IMR-90 (cell line): ENCODE measurements around the gene SIT1. TPM values are rescaled to one million over a fixed set of nuclear protein-coding genes. Genes with fewer than 3 reads are reported as not detected.

Source experiments
- ATAC-seq: fragments of 200-7000 bp; cut with Tn5 transposase; 2 replicates; pipeline ENCODE4 v1.9.1; 2020; ENCODE audit warnings: low read depth, mild to moderate bottlenecking, moderate library complexity
- BruUV-seq: library from RNA; stranded (reverse); fragments of 400-500 nt; replicated peaks from 2 replicates; lab custom pipeline; 2021; lab: Mats Ljungman, UMichigan
- CTCF ChIA-PET: fragments of 300-600 bp; formaldehyde crosslinking; extraction: SDS; loops from one replicate; lab custom pipeline; 2021; ENCODE audit warnings: antibody characterized with exemption; lab: Yijun Ruan, JAX
- POLR2A ChIA-PET: fragments of 300-600 bp; sonication (Branson Sonifier 250); formaldehyde crosslinking; loops from one replicate; lab custom pipeline; 2022; ENCODE audit warnings: antibody characterized with exemption; ENCODE audit not compliant: unreplicated experiment; lab: Charles Lee
- DNase-seq: peaks from one replicate; pipeline ENCODE4 v3.0.0; 2013
- H2AFZ ChIP-seq: replicated peaks from 2 replicates; pipeline ENCODE3; 2013; ENCODE audit warnings: low read length, mild to moderate bottlenecking; ENCODE audit not compliant: poor library complexity
- H2AK5ac ChIP-seq: 2 replicates; pipeline ENCODE4 v1.6.1; 2013; ENCODE audit warnings: low read depth, low read length, inconsistent platforms
- H2AK9ac ChIP-seq: replicated peaks from 2 replicates; pipeline ENCODE3; 2013; ENCODE audit warnings: mild to moderate bottlenecking, low read depth, low read length, moderate library complexity; ENCODE audit not compliant: poor library complexity
- H2BK120ac ChIP-seq: 2 replicates; pipeline ENCODE4 v1.6.1; 2013; ENCODE audit warnings: low read depth, low read length, inconsistent platforms
- H2BK15ac ChIP-seq: 3 replicates; pipeline ENCODE4 v1.6.1; 2013; ENCODE audit warnings: low read depth, low read length, inconsistent platforms
- H2BK20ac ChIP-seq: 2 replicates; pipeline ENCODE4 v1.6.1; 2013; ENCODE audit warnings: low read depth, mild to moderate bottlenecking, inconsistent platforms, low read length, moderate library complexity
- H2BK5ac ChIP-seq: 2 replicates; pipeline ENCODE4 v1.6.1; 2013; ENCODE audit warnings: mild to moderate bottlenecking, low read depth, low read length, inconsistent platforms; ENCODE audit not compliant: poor library complexity, severe bottlenecking
- H3K14ac ChIP-seq: replicated peaks from 2 replicates; pipeline ENCODE4 v1.6.1; 2013; ENCODE audit warnings: low read depth, low read length, inconsistent platforms
- H3K18ac ChIP-seq: 2 replicates; pipeline ENCODE4 v1.6.1; 2013; ENCODE audit warnings: low read depth, low read length, control low read depth
- H3K23ac ChIP-seq: 2 replicates; pipeline ENCODE4 v1.6.1; 2013; ENCODE audit warnings: low read depth, low read length, inconsistent platforms
- H3K27ac ChIP-seq: 2 replicates; pipeline ENCODE4 v1.5.1; 2013; ENCODE audit warnings: mild to moderate bottlenecking, control low read depth, low read length; ENCODE audit not compliant: insufficient read depth
- H3K27me3 ChIP-seq: 2 replicates; pipeline ENCODE4 v1.6.1; 2013; ENCODE audit warnings: low read length; ENCODE audit not compliant: control insufficient read depth, insufficient read depth
- H3K36me3 ChIP-seq: 2 replicates; pipeline ENCODE4 v1.6.1; 2013; ENCODE audit warnings: low read length, mixed read lengths; ENCODE audit not compliant: control insufficient read depth, insufficient read depth
- H3K4ac ChIP-seq: 2 replicates; pipeline ENCODE4 v1.6.1; 2013; ENCODE audit warnings: low read depth, low read length, inconsistent platforms
- H3K4me1 ChIP-seq: 2 replicates; pipeline ENCODE4 v1.6.1; 2013; ENCODE audit warnings: low read length, mixed read lengths; ENCODE audit not compliant: control insufficient read depth, insufficient read depth
- H3K4me2 ChIP-seq: 2 replicates; pipeline ENCODE4 v1.6.1; 2013; ENCODE audit warnings: low read depth, mild to moderate bottlenecking, control low read depth, low read length, moderate library complexity
- H3K4me3 ChIP-seq: 2 replicates; pipeline ENCODE4 v1.5.1; 2013; ENCODE audit warnings: low read depth, mild to moderate bottlenecking, control low read depth, low read length, moderate library complexity; ENCODE audit not compliant: insufficient read depth
- H3K56ac ChIP-seq: 2 replicates; pipeline ENCODE4 v1.6.1; 2013; ENCODE audit warnings: low read length, inconsistent platforms; ENCODE audit not compliant: insufficient read depth; ENCODE audit errors: extremely low read depth
- H3K79me1 ChIP-seq, 2 experiments: 2 replicates each; pipeline ENCODE4 v1.6.1; 2013; ENCODE audit warnings: low read length in 2 of 2, inconsistent platforms in 1 of 2, low read depth in 1 of 2
- H3K9ac ChIP-seq: 2 replicates; pipeline ENCODE4 v1.6.1; 2013; ENCODE audit warnings: low read depth, low read length, control low read depth
- H3K9me1 ChIP-seq: 2 replicates; pipeline ENCODE4 v1.6.1; 2013; ENCODE audit warnings: low read length, inconsistent platforms; ENCODE audit not compliant: insufficient read depth
- H3K9me3 ChIP-seq: 2 replicates; pipeline ENCODE4 v1.6.1; 2013; ENCODE audit warnings: low read length; ENCODE audit not compliant: control insufficient read depth, insufficient read depth
- H4K20me1 ChIP-seq: 2 replicates; pipeline ENCODE4 v1.6.1; 2013; ENCODE audit warnings: low read length, inconsistent platforms; ENCODE audit not compliant: insufficient read depth
- H4K5ac ChIP-seq: 2 replicates; pipeline ENCODE4 v1.6.1; 2013; ENCODE audit warnings: mild to moderate bottlenecking, low read depth, low read length, control low read depth
- H4K8ac ChIP-seq, 2 experiments: 2 replicates each; pipeline ENCODE4 v1.6.1; 2013; ENCODE audit warnings: low read depth in 2 of 2, low read length in 2 of 2, control low read depth in 1 of 2, inconsistent platforms in 1 of 2
- H4K91ac ChIP-seq: 2 replicates; pipeline ENCODE4 v1.6.1; 2013; ENCODE audit warnings: low read depth, low read length, inconsistent platforms; ENCODE audit not compliant: insufficient read depth
- MAFK ChIP-seq: IDR thresholded peaks from 2 replicates; pipeline ENCODE4 v1.6.1; 2012; ENCODE audit warnings: low read depth, low read length, improper control_type of control experiment
- NFE2L2 ChIP-seq: fragments of 150-350 bp; IDR thresholded peaks from 2 replicates; pipeline ENCODE4 v1.6.1; 2016; ENCODE audit warnings: low read depth, mild to moderate bottlenecking, low read length
- WGBS, 2 experiments: methylation state at CpG; one replicate each; pipeline versions ENCODE4 v1.1.5 to v1.1.7; 2013; ENCODE audit warnings: missing lambda C conversion rate in 2 of 2; ENCODE audit not compliant: insufficient read length in 1 of 2; ENCODE audit errors: extremely low coverage in 2 of 2; 5-methylcytosine and 5-hydroxymethylcytosine counted together
- dilution Hi-C: fragments of 300-500 bp; cut with HindIII; formaldehyde crosslinking; loops from one replicate; pipeline ENCODE4 v1.14.3; 2018; ENCODE audit warnings: low sequenced_read_pairs; ENCODE audit not compliant: unreplicated experiment
- in situ Hi-C: fragments of 300-500 bp; cut with MboI; formaldehyde crosslinking; loops from 3 replicates; pipeline ENCODE4 v1.14.3; 2019; ENCODE audit warnings: low sequenced_read_pairs, inconsistent platforms, mixed read lengths
- intact Hi-C: fragments of 100-400 bp; cut with micrococcal nuclease; formaldehyde crosslinking; loops from 2 replicates; pipeline ENCODE4 v1.10.0; 2022
- polyA plus RNA-seq, 3 experiments: library from polyadenylated mRNA; depleted of rRNA; stranded (reverse); fragments of >200 nt; gene quantifications; 2 replicates each; pipeline ENCODE4 v1.2.3, GENCODE V29; 2012; ENCODE audit warnings: low replicate concordance in 1 of 3
- total RNA-seq: library from RNA; depleted of rRNA; stranded (reverse); fragments of >200 nt; gene quantifications from 2 replicates; pipeline ENCODE4 v1.2.3, GENCODE V29; 2012
- TF ChIP-seq, protein P1 (sequence below): fragments of 150-350 bp; IDR thresholded peaks from 2 replicates; pipeline ENCODE4 v1.6.1; 2016; ENCODE audit warnings: low read depth, mild to moderate bottlenecking, low read length, moderate library complexity, borderline replicate concordance

The SIT1 gene
- total and polyA plus RNA-seq, 2 of the 4 experiments (the other 2 are of a cell fraction), result not detected

DNA sequence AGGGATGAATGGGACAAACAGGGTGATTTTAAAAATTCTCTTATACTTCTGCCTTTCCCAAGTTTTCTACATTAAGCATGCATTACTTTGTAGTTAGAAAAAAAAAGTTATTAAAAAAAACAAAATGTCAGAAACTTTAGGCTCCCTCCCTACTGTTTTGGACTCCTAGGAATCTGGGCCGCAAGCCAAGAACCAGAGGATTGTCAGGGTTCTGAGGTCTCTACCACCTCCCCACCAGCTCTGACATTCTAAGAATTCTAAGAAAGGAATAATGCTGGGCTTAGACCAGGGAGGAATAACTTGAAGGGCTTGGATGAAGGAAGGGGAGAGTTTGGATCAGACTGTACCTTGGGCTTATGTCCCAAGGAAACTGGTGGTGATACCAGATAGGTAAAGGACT is 15.3 kb upstream of the SIT1 start:
- Histone ChIP-seq H2BK120ac (0 out of 2 replicates have a peak overlapping the region, but pooled peaks have one; percentile 0), H3K4me1 (peaks cover 22% of the 10 kb centered on the region), H3K4ac (peak overlapping the region; percentile 12), H3K27me3 (no peaks in the 10 kb centered on the region), H3K36me3 (no peaks in the 10 kb centered on the region), H4K91ac (peak overlapping the region; percentile 36; the same call in 1 of the 2 replicates), H2AFZ (no peak overlapping the region), H2BK15ac (peak overlapping the region; percentile 46; the same call in 2 of the 3 replicates), H3K14ac (0 out of 2 replicates have a peak overlapping the region, but pooled peaks have one; percentile 0), H3K4me2 (no peak overlapping the region; the same call in 1 of the 2 replicates), H3K27ac (no peak overlapping the region), H3K9ac (no peak overlapping the region), H2BK5ac (no peak overlapping the region), H3K18ac (no peak overlapping the region; the same call in 1 of the 2 replicates), H2AK9ac (peak overlapping the region; percentile 38), H3K4me3 (no peak overlapping the region), H3K9me1 (peaks cover 29% of the 10 kb centered on the region), H4K8ac (peak overlapping the region in 1 of 2 experiments; percentile 63; a peak in 1 of 4 replicates), H4K5ac (no peak overlapping the region), H3K23ac (peak overlapping the region; percentile 1; the same call in 1 of the 2 replicates), H4K20me1 (no peaks in the 10 kb centered on the region), H3K9me3 (no peaks in the 10 kb centered on the region), H3K79me1 (peaks cover 23 to 41% of the 10 kb centered on the region in 2 experiments; a peak in 3 of 4 replicates), H3K56ac (no peak overlapping the region), H2BK20ac (peak overlapping the region; percentile 35), H2AK5ac (peak overlapping the region; percentile 12)
- in situ Hi-C loops, result no loop called here
- no CpG with 5 or more reads among the region's 1 CpG for WGBS, 2 experiments
- dilution Hi-C loops, result no loop called here
- ChIA-PET CTCF (interaction anchor here (0.6 to 1.5 kb wide), 2 partner anchors 12 to 49 kb away, joined by 3 to 5 read pairs; no protein-coding TSS in a partner anchor), POLR2A (no interaction called here)
- TF ChIP-seq, protein P1, sequence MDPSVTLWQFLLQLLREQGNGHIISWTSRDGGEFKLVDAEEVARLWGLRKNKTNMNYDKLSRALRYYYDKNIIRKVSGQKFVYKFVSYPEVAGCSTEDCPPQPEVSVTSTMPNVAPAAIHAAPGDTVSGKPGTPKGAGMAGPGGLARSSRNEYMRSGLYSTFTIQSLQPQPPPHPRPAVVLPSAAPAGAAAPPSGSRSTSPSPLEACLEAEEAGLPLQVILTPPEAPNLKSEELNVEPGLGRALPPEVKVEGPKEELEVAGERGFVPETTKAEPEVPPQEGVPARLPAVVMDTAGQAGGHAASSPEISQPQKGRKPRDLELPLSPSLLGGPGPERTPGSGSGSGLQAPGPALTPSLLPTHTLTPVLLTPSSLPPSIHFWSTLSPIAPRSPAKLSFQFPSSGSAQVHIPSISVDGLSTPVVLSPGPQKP, result no peak
- TF ChIP-seq MAFK (no peak), NFE2L2 (no peak)
- intact Hi-C loops, result no loop called here
- DNase-seq (no peak), ATAC-seq (no peak)
- BruUV-seq, result no TSS peak
